ENCODE results near the gene TMEM217. TPM values are rescaled to one million over a fixed set of nuclear protein-coding genes. Genes with fewer than 3 reads are reported as not detected.
A peak's percentile ranks its signal among the peaks of the same experiment; 100 is the strongest.

The TMEM217 gene
- total and polyA plus RNA-seq, 2 of the 8 experiments (the other 6 are each of a cell fraction or from before 2014, with no cell fraction given): 0.60 to 1.1 TPM

GRCh38 chr6:37221585-37222124, 36.3 kb downstream of the TMEM217 start:
- Histone ChIP-seq H2AFZ (ENCODE audit: low read length) (peak overlapping the region; percentile 96), H4K5ac (ENCODE audit: insufficient read length, low read depth, low read length) (peak overlapping the region; percentile 61), H3K9ac (replicated peaks in 1 of 4; ENCODE audit: extremely low read depth in 1 of 4, low read depth in 3 of 4, low read length in 3 of 4) (peak overlapping the region in 3 of 4 experiments; percentile 22 to 51 (median 39); a peak in 6 of 7 replicates), H4K8ac (ENCODE audit: extremely low read depth, insufficient read depth, low read length) (peak overlapping the region; percentile 66; the same call in 1 of the 2 replicates), H3K27ac (ENCODE audit: low read depth, low read length) (peak overlapping the region; percentile 23; the same call in 1 of the 2 replicates), H3K4me2 (ENCODE audit: insufficient read depth in 1 of 2, low read depth in 2 of 2, low read length in 2 of 2) (peak overlapping the region; percentile 71 to 88), H3K9me3 (ENCODE audit: insufficient read depth in 2 of 2, low read depth in 1 of 2, low read length in 1 of 2) (no peaks in the 10 kb centered on the region), H2BK12ac (ENCODE audit: low read depth, low read length) (0 out of 2 replicates have a peak overlapping the region, but pooled peaks have one; percentile 89), H3K36me3 (ENCODE audit: control insufficient read depth in 2 of 4, insufficient read depth in 4 of 4, low read length in 3 of 4) (no peaks in the 10 kb centered on the region), H4K91ac (replicated peaks; ENCODE audit: insufficient read length, low read length) (peak overlapping the region; percentile 62), H2BK20ac (ENCODE audit: low read length) (no peak overlapping the region), H3K4me3 (ENCODE audit: extremely low read depth in 1 of 4, insufficient read depth in 2 of 4, low read depth in 3 of 4, low read length in 4 of 4) (peak overlapping the region; percentile 43 to 68 (median 58)), H3K23ac (ENCODE audit: insufficient read length) (no peak overlapping the region), H2BK5ac (ENCODE audit: low read depth, low read length) (peak overlapping the region; percentile 64; the same call in 1 of the 2 replicates), H3K4ac (replicated peaks; ENCODE audit: insufficient read length, low read depth, low read length) (no peak overlapping the region), H2BK15ac (ENCODE audit: low read length) (peak overlapping the region; percentile 66; the same call in 1 of the 2 replicates), H3K18ac (ENCODE audit: extremely low read depth, low read length) (peak overlapping the region; percentile 95), H3K14ac (ENCODE audit: insufficient read length) (no peak overlapping the region), H3K4me1 (replicated peaks in 1 of 4; ENCODE audit: control insufficient read depth in 3 of 4, insufficient read depth in 4 of 4, low read length in 3 of 4) (no peaks in the 10 kb centered on the region; a peak in 1 of 7 replicates), H4K20me1 (replicated peaks in 1 of 2; ENCODE audit: control insufficient read depth in 1 of 2, insufficient read depth in 2 of 2, low read length in 2 of 2) (no peaks in the 10 kb centered on the region), H3K79me1 (ENCODE audit: low read depth, low read length) (no peaks in the 10 kb centered on the region), H2AK5ac (ENCODE audit: low read depth, low read length) (no peak overlapping the region), H3K56ac (replicated peaks; ENCODE audit: insufficient read length, low read depth, low read length) (peak overlapping the region; percentile 86), H3K23me2 (ENCODE audit: low read depth, low read length) (peaks cover 5% of the 10 kb centered on the region; the same call in 1 of the 2 replicates), H3K27me3 (replicated peaks in 1 of 4; ENCODE audit: control insufficient read depth in 3 of 4, extremely low read depth in 1 of 4, insufficient read depth in 3 of 4, low read length in 3 of 4) (no peaks in the 10 kb centered on the region), H3K79me2 (ENCODE audit: control insufficient read depth in 1 of 2, insufficient read depth in 2 of 2, low read length in 2 of 2) (no peaks in the 10 kb centered on the region), H2BK120ac (replicated peaks; ENCODE audit: low read depth, low read length) (no peak overlapping the region)
- CTCF ChIA-PET (ENCODE audit: partially characterized antibody): interaction anchor here (0.6 to 6.2 kb wide), 7 partner anchors 8 to 204 kb away, joined by 3 to 55 read pairs (median 3); partner anchors contain the start of genes TBC1D22B and TMEM217
- no peak for DNase-seq (ENCODE audit: low read depth in 1 of 2, low spot score in 2 of 2)
- WGBS, 2 experiments (ENCODE audit: extremely low coverage in 1 of 2, insufficient coverage in 1 of 2, insufficient read length in 1 of 2, insufficient replicate concordance in 2 of 2, low coverage in 1 of 2, low lambda C conversion rate in 2 of 2, missing lambda C conversion rate in 1 of 2): 33% methylated on average over 6 of the region's 6 CpGs; no CpG with 5 or more reads in 1 of the 2 experiments
- peak; percentile 42 for FAIRE-seq
- POLR2A ChIA-PET (ENCODE audit: partially characterized antibody): interaction anchor here (0.8 to 1.3 kb wide), 8 partner anchors 11 to 200 kb away, joined by 3 to 4 read pairs (median 3); partner anchors contain the start of gene TBC1D22B
- TF ChIP-seq POLR2A (IDR thresholded peaks at IDR 0.05; ENCODE audit: control extremely low read depth in 1 of 2, low read depth in 2 of 2, low read length in 2 of 2) (peak in 1 of 2 experiments; percentile 56; a peak in 1 of 3 replicates), TBP (IDR thresholded peaks at IDR 0.05; ENCODE audit: low read depth, low read length) (peak; percentile 42; the same call in 1 of the 2 replicates), ATF2 (IDR thresholded peaks at IDR 0.05; ENCODE audit: low read length) (no peak)
